Fibroblast of the aortic adventitia (primary cell): Measurements from ENCODE around the gene IL19. TPM values are rescaled to one million over a fixed set of nuclear protein-coding genes. Genes with fewer than 3 reads are reported as not detected.
"Not testable (repeated sequence)": the region's sequence is repeated elsewhere in the genome, so short reads cannot be mapped to it uniquely, and the experiment has no call there.

Source experiments
- DNase-seq: peaks from one replicate; pipeline ENCODE4 v3.0.0-alpha.2; 2010; ENCODE audit warnings: low read depth
- H3K4me3 ChIP-seq: 2 replicates; pipeline ENCODE4 v1.5.1; 2011; ENCODE audit warnings: low read depth, mild to moderate bottlenecking, control low read depth, low read length, moderate library complexity
- CTCF ChIP-seq: IDR thresholded peaks from 2 replicates; pipeline ENCODE4 v1.5.1; 2011; ENCODE audit warnings: mild to moderate bottlenecking, low read length, control low read depth, inconsistent platforms; ENCODE audit not compliant: insufficient read depth
- total RNA-seq: library from RNA; depleted of rRNA; stranded (reverse); fragments of >200 nt; gene quantifications from 2 replicates; pipeline ENCODE4 v1.2.3, GENCODE V29; 2012; ENCODE audit warnings: low replicate concordance

The IL19 gene
- total RNA-seq, 1 donor: not detected

DNA sequence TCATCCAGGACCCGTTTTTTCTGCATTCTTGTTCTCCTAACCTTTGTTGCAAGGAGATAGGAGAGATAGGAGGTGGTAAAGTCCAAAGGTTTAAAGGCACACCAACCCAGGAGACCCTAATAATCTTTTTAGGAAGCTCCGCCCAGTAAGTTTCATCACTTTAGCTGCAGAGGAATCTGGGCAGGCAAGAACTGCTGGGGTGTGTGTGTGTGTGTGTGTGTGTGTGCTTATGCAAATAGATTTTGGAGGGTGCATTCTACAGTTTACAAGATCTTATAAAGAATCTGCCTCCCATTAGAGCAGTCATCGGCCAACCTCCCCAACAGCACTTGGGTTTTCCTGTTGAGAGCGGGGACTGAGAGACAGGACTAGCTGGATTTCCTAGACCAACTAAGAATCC lies 5.7 kb downstream of the IL19 start:
- H3K4me3 ChIP-seq: no peak overlapping the region
- TF ChIP-seq CTCF: no peak
- no peak for DNase-seq

GRCh38 chr1:206778031-206778430 lies 7.5 kb downstream of the IL19 start:
- TF ChIP-seq CTCF: no peak
- no peak overlapping the region for H3K4me3 ChIP-seq
- DNase-seq: no peak

DNA sequence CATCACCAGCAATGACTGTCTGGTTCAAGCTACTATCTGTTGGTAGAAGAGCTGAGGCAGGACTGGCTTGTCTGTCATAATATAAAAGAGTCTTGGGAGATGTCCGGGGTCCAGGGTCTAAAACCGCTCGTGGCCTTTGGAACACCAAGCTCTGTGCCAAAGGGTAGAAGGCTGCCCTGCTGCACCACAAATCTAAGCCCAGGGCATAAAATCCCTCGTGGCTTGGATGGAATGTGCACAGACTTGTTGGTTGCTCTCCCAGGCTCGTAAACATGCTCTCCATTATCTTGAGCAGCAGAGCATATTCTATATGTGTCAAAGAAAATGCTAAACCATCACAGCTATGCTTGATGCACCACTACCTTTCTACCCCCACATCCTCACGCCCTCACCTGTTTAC lies 8.3 kb downstream of the IL19 start:
- not testable (repeated sequence) for DNase-seq, H3K4me3 ChIP-seq

DNA sequence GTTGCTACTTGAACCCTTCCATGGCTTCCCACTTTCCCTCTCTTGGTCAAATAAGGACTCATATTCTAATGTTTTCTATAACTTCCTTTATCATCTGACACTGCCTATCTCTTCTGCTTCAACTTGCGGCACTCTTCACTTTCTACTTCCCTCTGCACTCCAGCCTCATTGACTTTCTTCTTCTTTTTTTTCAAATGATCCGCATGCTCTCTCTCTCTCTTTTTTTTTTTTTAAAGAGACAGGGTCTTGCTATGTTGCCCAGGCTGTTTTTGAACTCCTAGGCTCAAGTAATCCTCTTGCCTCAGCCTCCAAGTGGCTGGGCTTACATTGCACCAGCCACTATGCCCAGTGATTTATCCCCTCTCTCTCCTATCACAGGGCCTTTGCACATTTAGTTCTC lies 9.1 kb downstream of the IL19 start:
- H3K4me3 ChIP-seq: no peak overlapping the region
- no peak for TF ChIP-seq CTCF
- no peak for DNase-seq

- no peak overlapping the region for H3K4me3 ChIP-seq
- no peak for TF ChIP-seq CTCF
- DNase-seq: no peak
Observed at GRCh38 chr1:206782448-206782847, 11.9 kb downstream of the IL19 start.

DNA sequence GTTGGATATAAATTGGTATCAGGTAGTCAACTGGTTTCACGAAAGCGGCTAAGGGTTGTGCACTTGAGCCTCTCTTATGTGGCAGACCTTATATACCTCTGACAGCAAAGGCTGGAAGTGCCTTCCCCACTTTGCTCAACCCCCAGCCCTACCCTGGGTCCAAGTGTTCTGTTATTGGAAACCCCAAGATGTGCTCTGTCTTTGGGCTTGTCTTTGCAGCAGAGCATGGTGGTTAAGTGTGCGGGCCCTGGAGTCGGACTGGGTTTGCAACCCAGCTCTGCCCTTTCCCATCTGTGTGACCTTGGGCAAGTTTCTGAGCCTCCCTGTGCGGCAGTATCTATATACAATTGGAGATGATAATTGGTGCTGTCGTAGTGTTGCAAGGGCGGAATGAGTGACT lies 12.9 kb downstream of the IL19 start:
- H3K4me3 ChIP-seq: no peak overlapping the region
- no peak for DNase-seq

GRCh38 chr1:206784471-206784903 lies 13.9 kb downstream of the IL19 start:
- no peak for TF ChIP-seq CTCF
- no peak overlapping the region for H3K4me3 ChIP-seq
- DNase-seq: no peak

More for the DNA sequence above, 12.9 kb downstream of the IL19 start:
- TF ChIP-seq CTCF: no peak
